ENCODE results near the gene EIF4A2.

EIF4A2 gene

DNA sequence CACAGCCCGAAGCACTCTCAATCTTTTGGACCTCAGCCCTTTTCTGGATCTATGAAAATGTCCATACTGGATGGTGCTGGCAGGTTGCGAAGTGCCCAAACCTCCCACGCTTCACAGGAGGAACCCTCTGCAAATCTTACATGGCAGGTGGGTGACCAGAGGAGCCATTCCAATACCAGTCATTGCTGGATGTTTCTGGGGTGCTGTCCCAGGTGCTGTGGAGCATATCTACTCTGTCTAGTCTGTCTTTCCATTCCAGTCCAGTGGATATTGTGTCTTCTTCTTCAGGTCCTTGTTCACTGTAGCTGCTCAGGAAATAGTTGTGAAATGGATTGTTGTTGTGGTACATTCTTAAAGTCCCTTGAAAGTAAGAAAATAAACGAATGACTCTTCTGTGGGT, 48.4 kb downstream of the EIF4A2 start:
- no peak for DNase-seq (ENCODE audit: extremely low read depth, low read depth)
- TF ChIP-seq, protein P1, sequence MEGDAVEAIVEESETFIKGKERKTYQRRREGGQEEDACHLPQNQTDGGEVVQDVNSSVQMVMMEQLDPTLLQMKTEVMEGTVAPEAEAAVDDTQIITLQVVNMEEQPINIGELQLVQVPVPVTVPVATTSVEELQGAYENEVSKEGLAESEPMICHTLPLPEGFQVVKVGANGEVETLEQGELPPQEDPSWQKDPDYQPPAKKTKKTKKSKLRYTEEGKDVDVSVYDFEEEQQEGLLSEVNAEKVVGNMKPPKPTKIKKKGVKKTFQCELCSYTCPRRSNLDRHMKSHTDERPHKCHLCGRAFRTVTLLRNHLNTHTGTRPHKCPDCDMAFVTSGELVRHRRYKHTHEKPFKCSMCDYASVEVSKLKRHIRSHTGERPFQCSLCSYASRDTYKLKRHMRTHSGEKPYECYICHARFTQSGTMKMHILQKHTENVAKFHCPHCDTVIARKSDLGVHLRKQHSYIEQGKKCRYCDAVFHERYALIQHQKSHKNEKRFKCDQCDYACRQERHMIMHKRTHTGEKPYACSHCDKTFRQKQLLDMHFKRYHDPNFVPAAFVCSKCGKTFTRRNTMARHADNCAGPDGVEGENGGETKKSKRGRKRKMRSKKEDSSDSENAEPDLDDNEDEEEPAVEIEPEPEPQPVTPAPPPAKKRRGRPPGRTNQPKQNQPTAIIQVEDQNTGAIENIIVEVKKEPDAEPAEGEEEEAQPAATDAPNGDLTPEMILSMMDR (IDR thresholded peaks at IDR 0.05; ENCODE audit: low read depth, low read length), result no peak

- no peak for DNase-seq (ENCODE audit: extremely low read depth, low read depth)
- TF ChIP-seq, protein P1 (IDR thresholded peaks at IDR 0.05; ENCODE audit: low read depth, low read length), result no peak
Observed at GRCh38 chr3:186832276-186832675, 48.9 kb downstream of the EIF4A2 start.
